Calu3 (cell line): ENCODE measurements around the gene HNRNPUL1. TPM values are rescaled to one million over a fixed set of nuclear protein-coding genes. Genes with fewer than 3 reads are reported as not detected.
A peak's percentile ranks its signal among the peaks of the same experiment; 100 is the strongest.

Source experiments
- BruUV-seq: library from RNA; stranded (reverse); fragments of 400-500 nt; replicated peaks from 2 replicates; lab custom pipeline; 2021; lab: Mats Ljungman, UMichigan
- CTCF ChIA-PET: fragments of 300-600 bp; sonication (Branson Sonifier 250); formaldehyde crosslinking; loops from one replicate; lab custom pipeline; 2022; ENCODE audit warnings: antibody characterized with exemption; lab: Charles Lee
- DNase-seq: peaks from one replicate; pipeline ENCODE4 v3.0.0; 2022
- H3K27ac Mint-ChIP-seq: one replicate; pipeline ENCODE4 v1.8.0; 2022; ENCODE audit warnings: mixed read lengths; ENCODE audit not compliant: unreplicated experiment
- H3K27me3 Mint-ChIP-seq: one replicate; pipeline ENCODE4 v1.8.0; 2022; ENCODE audit warnings: mixed read lengths; ENCODE audit not compliant: unreplicated experiment
- H3K36me3 Mint-ChIP-seq: one replicate; pipeline ENCODE4 v1.8.0; 2022; ENCODE audit warnings: mild to moderate bottlenecking, moderate library complexity, mixed read lengths; ENCODE audit not compliant: insufficient read depth, unreplicated experiment
- H3K4me1 Mint-ChIP-seq: one replicate; pipeline ENCODE4 v1.8.0; 2022; ENCODE audit warnings: mild to moderate bottlenecking, low read depth, mixed read lengths; ENCODE audit not compliant: unreplicated experiment
- H3K4me3 Mint-ChIP-seq: one replicate; pipeline ENCODE4 v1.8.0; 2022; ENCODE audit warnings: mild to moderate bottlenecking, low read depth, moderate library complexity, mixed read lengths; ENCODE audit not compliant: unreplicated experiment
- H3K9me3 Mint-ChIP-seq: one replicate; pipeline ENCODE4 v1.8.0; 2022; ENCODE audit warnings: low read depth, mixed read lengths; ENCODE audit not compliant: unreplicated experiment
- CTCF ChIP-seq: fragments of 200-600 bp; IDR thresholded peaks from one replicate; pipeline ENCODE4 v1.8.0; 2022; ENCODE audit warnings: antibody characterized with exemption; ENCODE audit not compliant: unreplicated experiment
- intact Hi-C: fragments of 100-400 bp; cut with micrococcal nuclease; formaldehyde crosslinking; loops from one replicate; pipeline ENCODE4 v1.10.0; 2022; ENCODE audit not compliant: unreplicated experiment
- total RNA-seq: library from RNA; stranded (reverse); gene quantifications from 2 replicates; pipeline ENCODE4 v1.2.3, GENCODE V29; 2022

Gene HNRNPUL1
- total RNA-seq, 1 experiment from 2014 or later: 370 TPM

- peak overlapping the region; percentile 63 for H3K4me3 Mint-ChIP-seq
- H3K4me1 Mint-ChIP-seq: peaks cover 50% of the 10 kb centered on the region
- H3K27ac Mint-ChIP-seq: peak overlapping the region; percentile 90
- peaks cover 69% of the 10 kb centered on the region for H3K36me3 Mint-ChIP-seq
- no peaks in the 10 kb centered on the region for H3K9me3 Mint-ChIP-seq
- no TSS peak for BruUV-seq
- TF ChIP-seq CTCF: no peak
- CTCF ChIA-PET: no interaction called here
- no peaks in the 10 kb centered on the region for H3K27me3 Mint-ChIP-seq
- DNase-seq: peak; percentile 30
- intact Hi-C loops: no loop called here
Measured at GRCh38 chr19:41325947-41326706, 62.0 kb downstream of the HNRNPUL1 start.

- Mint-ChIP-seq H3K4me3 (peak overlapping the region; percentile 63), H3K27me3 (no peaks in the 10 kb centered on the region), H3K4me1 (peaks cover 50% of the 10 kb centered on the region), H3K27ac (peak overlapping the region; percentile 71), H3K36me3 (peaks cover 77% of the 10 kb centered on the region), H3K9me3 (no peaks in the 10 kb centered on the region)
- no peak for DNase-seq
- CTCF ChIA-PET: interaction anchor here (0.6 to 1.3 kb wide), 3 partner anchors 26 to 355 kb away, joined by 3 to 4 read pairs (median 4); no protein-coding TSS in a partner anchor
- intact Hi-C loops: no loop called here
- TF ChIP-seq CTCF: no peak
- BruUV-seq: no TSS peak
Measured at GRCh38 chr19:41327076-41327575, 63.0 kb downstream of the HNRNPUL1 start.

- no peak for TF ChIP-seq CTCF
- H3K4me3 Mint-ChIP-seq: peak overlapping the region; percentile 63
- H3K27ac Mint-ChIP-seq: peak overlapping the region; percentile 32
- peaks cover 73% of the 10 kb centered on the region for H3K36me3 Mint-ChIP-seq
- DNase-seq: peak; percentile 87
- H3K27me3 Mint-ChIP-seq: no peaks in the 10 kb centered on the region
- no peaks in the 10 kb centered on the region for H3K9me3 Mint-ChIP-seq
- intact Hi-C loops: no loop called here
- peaks cover 47% of the 10 kb centered on the region for H3K4me1 Mint-ChIP-seq
- BruUV-seq: no TSS peak
- CTCF ChIA-PET: interaction anchor here (0.6 to 1.3 kb wide), 3 partner anchors 25 to 355 kb away, joined by 3 to 4 read pairs (median 4); no protein-coding TSS in a partner anchor
Measured at GRCh38 chr19:41327576-41328156, 63.5 kb downstream of the HNRNPUL1 start.

GRCh38 chr19:41328157-41328841 is 64.1 kb downstream of the HNRNPUL1 start:
- Mint-ChIP-seq H3K4me1 (peaks cover 41% of the 10 kb centered on the region), H3K27me3 (no peaks in the 10 kb centered on the region), H3K27ac (peak overlapping the region; percentile 32), H3K9me3 (no peaks in the 10 kb centered on the region), H3K36me3 (peaks cover 67% of the 10 kb centered on the region), H3K4me3 (peak overlapping the region; percentile 63)
- TF ChIP-seq CTCF: no peak
- intact Hi-C loops: no loop called here
- no TSS peak for BruUV-seq
- no peak for DNase-seq
- CTCF ChIA-PET: interaction anchor here (0.6 to 1.0 kb wide), 3 partner anchors 20 to 354 kb away, joined by 3 read pairs; no protein-coding TSS in a partner anchor
